GM10266 (cell line): ENCODE measurements around the gene CD302.

Experiments
- DNase-seq: peaks from one replicate; pipeline ENCODE4 v3.0.0; 2012; ENCODE audit errors: extremely low spot score
- TF ChIP-seq, protein P1 (sequence below): IDR thresholded peaks from 2 replicates; pipeline ENCODE4 v1.5.1; 2012; ENCODE audit warnings: mild to moderate bottlenecking, low read depth; ENCODE audit not compliant: control insufficient read depth, insufficient read depth; ENCODE audit errors: missing control alignments

CD302 gene

DNA sequence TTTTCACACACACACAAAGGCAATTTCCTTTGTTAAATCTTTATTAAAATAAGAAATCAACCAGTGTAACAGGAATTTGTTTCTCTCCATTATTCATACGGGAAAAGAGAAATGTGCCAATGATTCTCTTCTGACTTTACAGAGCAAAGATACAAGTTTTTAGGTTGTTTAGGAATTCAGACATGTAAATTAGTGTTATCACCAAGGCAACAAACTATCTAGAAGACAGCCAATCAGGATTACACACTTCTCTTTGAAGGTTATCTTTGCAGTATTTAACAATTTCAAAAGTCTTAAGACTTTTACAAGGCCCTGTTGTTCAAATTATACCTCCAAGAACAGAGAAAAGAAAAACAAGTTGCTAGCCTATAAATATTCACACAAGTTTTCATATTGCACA, 14.5 kb downstream of the CD302 start:
- no peak for DNase-seq
- TF ChIP-seq, protein P1, sequence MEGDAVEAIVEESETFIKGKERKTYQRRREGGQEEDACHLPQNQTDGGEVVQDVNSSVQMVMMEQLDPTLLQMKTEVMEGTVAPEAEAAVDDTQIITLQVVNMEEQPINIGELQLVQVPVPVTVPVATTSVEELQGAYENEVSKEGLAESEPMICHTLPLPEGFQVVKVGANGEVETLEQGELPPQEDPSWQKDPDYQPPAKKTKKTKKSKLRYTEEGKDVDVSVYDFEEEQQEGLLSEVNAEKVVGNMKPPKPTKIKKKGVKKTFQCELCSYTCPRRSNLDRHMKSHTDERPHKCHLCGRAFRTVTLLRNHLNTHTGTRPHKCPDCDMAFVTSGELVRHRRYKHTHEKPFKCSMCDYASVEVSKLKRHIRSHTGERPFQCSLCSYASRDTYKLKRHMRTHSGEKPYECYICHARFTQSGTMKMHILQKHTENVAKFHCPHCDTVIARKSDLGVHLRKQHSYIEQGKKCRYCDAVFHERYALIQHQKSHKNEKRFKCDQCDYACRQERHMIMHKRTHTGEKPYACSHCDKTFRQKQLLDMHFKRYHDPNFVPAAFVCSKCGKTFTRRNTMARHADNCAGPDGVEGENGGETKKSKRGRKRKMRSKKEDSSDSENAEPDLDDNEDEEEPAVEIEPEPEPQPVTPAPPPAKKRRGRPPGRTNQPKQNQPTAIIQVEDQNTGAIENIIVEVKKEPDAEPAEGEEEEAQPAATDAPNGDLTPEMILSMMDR = no peak

DNA sequence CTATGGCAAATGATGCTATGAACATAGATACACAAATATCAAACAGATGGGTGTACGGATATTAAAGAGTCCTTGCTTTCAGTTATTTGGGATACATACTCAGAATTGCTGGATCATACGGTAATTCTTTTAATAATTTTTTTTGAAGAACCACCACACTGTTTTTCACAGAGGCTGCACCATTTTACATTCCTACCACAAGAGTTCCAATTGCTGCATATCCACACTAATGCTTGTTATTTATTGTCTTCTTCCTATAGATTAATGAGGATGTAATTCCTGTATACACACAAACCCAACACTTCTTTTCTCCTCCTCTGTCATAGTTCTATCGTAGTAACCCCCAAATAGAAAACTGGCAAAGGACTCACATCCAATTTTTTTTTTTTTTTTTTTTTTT, 21.7 kb downstream of the CD302 start:
- TF ChIP-seq, protein P1 = no peak
- no peak for DNase-seq

GRCh38 chr2:159775021-159775420, 23.0 kb downstream of the CD302 start:
- TF ChIP-seq, protein P1 = no peak
- no peak for DNase-seq

DNA sequence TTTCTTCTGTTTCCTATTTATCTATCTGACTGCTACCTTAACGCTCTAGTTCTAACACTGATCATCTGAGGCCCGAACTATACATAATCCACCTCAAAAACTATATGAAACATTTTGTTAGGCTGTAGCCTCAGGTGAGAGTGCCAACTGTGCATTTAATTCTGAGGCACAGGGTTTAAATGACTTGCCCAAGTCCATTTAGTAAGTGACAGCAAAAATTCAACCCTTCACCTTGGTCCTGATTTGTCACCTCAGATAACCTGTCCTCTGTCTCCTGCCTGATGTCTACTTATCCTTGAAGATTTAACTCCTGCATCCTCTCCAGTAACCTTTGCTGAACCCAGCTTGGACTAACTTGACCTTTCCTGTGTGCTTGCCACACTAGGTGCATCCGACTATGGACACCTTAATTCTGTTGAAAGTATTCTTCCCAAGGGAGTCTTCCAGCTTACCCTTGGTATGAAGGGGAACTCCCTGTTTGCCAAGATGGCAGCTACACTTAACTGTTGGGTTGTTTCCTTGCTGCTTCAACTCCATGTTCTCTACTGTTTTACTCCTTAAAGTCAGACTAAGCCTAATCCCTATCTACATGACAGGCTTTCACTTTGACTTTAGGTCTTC, 23.5 kb downstream of the CD302 start:
- no peak for DNase-seq

GRCh38 chr2:159773886-159774285, 24.1 kb downstream of the CD302 start:
- TF ChIP-seq, protein P1 = no peak
- no peak for DNase-seq

More for the DNA sequence above, 23.5 kb downstream of the CD302 start:
- TF ChIP-seq, protein P1 = no peak

GRCh38 chr2:159773426-159773825, 24.6 kb downstream of the CD302 start:
- DNase-seq = no peak
- TF ChIP-seq, protein P1 = no peak

- TF ChIP-seq, protein P1 = no peak
Observed at GRCh38 chr2:159769147-159769546, 28.9 kb downstream of the CD302 start.

More at GRCh38 chr2:159769147-159769546, 28.9 kb downstream of the CD302 start:
- DNase-seq = no peak
